ENCODE results near the gene OR4C5.
"Not testable (repeated sequence)": the region's sequence is repeated elsewhere in the genome, so short reads cannot be mapped to it uniquely, and the experiment has no call there.

OR4C5 gene

GRCh38 chr11:48341466-48341865 is 24.8 kb downstream of the OR4C5 start:
- Histone ChIP-seq H3K4me3 (replicated peaks; ENCODE audit: low read depth, low read length) (no peak overlapping the region), H3K36me3 (ENCODE audit: control insufficient read depth, insufficient read depth, low read length) (no peaks in the 10 kb centered on the region), H3K27me3 (replicated peaks; ENCODE audit: control insufficient read depth, insufficient read depth, low read length) (no peaks in the 10 kb centered on the region)
- no peak for DNase-seq (ENCODE audit: extremely low read depth, insufficient read length)
- no peak for TF ChIP-seq CTCF (IDR thresholded peaks at IDR 0.05; ENCODE audit: insufficient read depth, low read length, poor library complexity, severe bottlenecking)

- H3K27me3 ChIP-seq (replicated peaks; ENCODE audit: control insufficient read depth, insufficient read depth, low read length); DNase-seq (ENCODE audit: extremely low read depth, insufficient read length); H3K36me3 ChIP-seq (ENCODE audit: control insufficient read depth, insufficient read depth, low read length); H3K4me3 ChIP-seq (replicated peaks; ENCODE audit: low read depth, low read length): not testable (repeated sequence)
These were observed 41.6 kb downstream of the OR4C5 start, which contains the start of gene OR4C3 for GRCh38 chr11:48324620-48325019. OR4C3 (plus strand) TSS chr11:48324920; CDS start chr11:48325022, 102 bp downstream.

GRCh38 chr11:48319813-48320212 is 46.5 kb downstream of the OR4C5 start:
- not testable (repeated sequence) for H3K36me3 ChIP-seq (ENCODE audit: control insufficient read depth, insufficient read depth, low read length); DNase-seq (ENCODE audit: extremely low read depth, insufficient read length); H3K27me3 ChIP-seq (replicated peaks; ENCODE audit: control insufficient read depth, insufficient read depth, low read length); H3K4me3 ChIP-seq (replicated peaks; ENCODE audit: low read depth, low read length)

All from GM06990 (cell line).